GM23338 (cell line): Measurements from ENCODE around the gene XRN1. TPM values are rescaled to one million over a fixed set of nuclear protein-coding genes. Genes with fewer than 3 reads are reported as not detected.
"Not testable (repeated sequence)": the region's sequence is repeated elsewhere in the genome, so short reads cannot be mapped to it uniquely, and the experiment has no call there.

Experiments used
- ATAC-seq: fragments of 200-7000 bp; cut with Tn5 transposase; 3 replicates; pipeline ENCODE4 v1.9.1; 2020
- DNase-seq: peaks from one replicate; pipeline ENCODE4 v3.0.0-alpha.2; 2015; ENCODE audit warnings: low spot score
- H2AFZ ChIP-seq: fragments of 200-600 bp; sonication (generic); 2 replicates; pipeline ENCODE4 v1.8.0; 2016; ENCODE audit warnings: antibody characterized with exemption, mild to moderate bottlenecking, moderate library complexity
- H3F3A ChIP-seq: fragments of 200-600 bp; sonication (generic); replicated peaks from 2 replicates; pipeline ENCODE4 v1.8.0; 2017; ENCODE audit warnings: antibody characterized with exemption, mixed run types, low read depth
- H3K27ac ChIP-seq: fragments of 200-600 bp; sonication (generic); 2 replicates; pipeline ENCODE4 v1.6.1; 2016; ENCODE audit warnings: low read depth
- H3K27me3 ChIP-seq: fragments of 200-600 bp; sonication (generic); 2 replicates; pipeline ENCODE4 v1.8.0; 2016; ENCODE audit warnings: mild to moderate bottlenecking, mixed run types, moderate library complexity; ENCODE audit not compliant: insufficient read depth
- H3K36me3 ChIP-seq: fragments of 200-600 bp; sonication (generic); 2 replicates; pipeline ENCODE4 v1.8.0; 2016; ENCODE audit warnings: mild to moderate bottlenecking; ENCODE audit not compliant: insufficient read depth
- H3K4me1 ChIP-seq: fragments of 200-600 bp; sonication (generic); 2 replicates; pipeline ENCODE4 v1.8.0; 2016; ENCODE audit warnings: mild to moderate bottlenecking, moderate library complexity; ENCODE audit not compliant: insufficient read depth
- H3K4me2 ChIP-seq: fragments of 200-600 bp; sonication (generic); 2 replicates; pipeline ENCODE4 v1.7.1; 2017; ENCODE audit warnings: mixed run types
- H3K4me3 ChIP-seq: fragments of 200-600 bp; sonication (generic); 2 replicates; pipeline ENCODE4 v1.6.1; 2016; ENCODE audit warnings: mixed run types
- H3K79me2 ChIP-seq: fragments of 200-600 bp; sonication (generic); replicated peaks from 2 replicates; pipeline ENCODE4 v1.8.0; 2017; ENCODE audit warnings: mild to moderate bottlenecking; ENCODE audit not compliant: insufficient read depth
- H3K9me2 ChIP-seq: fragments of 200-600 bp; sonication (generic); 2 replicates; pipeline ENCODE4 v1.8.0; 2017; ENCODE audit not compliant: insufficient read depth
- H4K20me1 ChIP-seq: fragments of 200-600 bp; sonication (generic); replicated peaks from 2 replicates; pipeline ENCODE4 v1.8.0; 2017; ENCODE audit warnings: mild to moderate bottlenecking; ENCODE audit not compliant: insufficient read depth
- H3K27ac Mint-ChIP-seq: 2 replicates; pipeline ENCODE4 v1.8.0; 2020; ENCODE audit warnings: inconsistent platforms, mild to moderate bottlenecking, moderate library complexity, mixed read lengths
- H3K27me3 Mint-ChIP-seq: 3 replicates; pipeline ENCODE4 v1.8.0; 2022; ENCODE audit warnings: low read depth, mild to moderate bottlenecking, moderate library complexity, mixed read lengths, inconsistent platforms; ENCODE audit not compliant: insufficient read depth, poor library complexity
- H3K36me3 Mint-ChIP-seq: 3 replicates; pipeline ENCODE4 v1.8.0; 2021; ENCODE audit warnings: low read depth, mild to moderate bottlenecking, inconsistent platforms, moderate library complexity, mixed read lengths
- H3K4me1 Mint-ChIP-seq: 3 replicates; pipeline ENCODE4 v1.8.0; 2020; ENCODE audit warnings: mild to moderate bottlenecking, inconsistent platforms, mixed read lengths
- H3K4me3 Mint-ChIP-seq: 3 replicates; pipeline ENCODE4 v1.8.0; 2021; ENCODE audit warnings: moderate library complexity, mild to moderate bottlenecking, inconsistent platforms, mixed read lengths
- H3K9me3 Mint-ChIP-seq: 3 replicates; pipeline ENCODE4 v1.8.0; 2020; ENCODE audit warnings: moderate library complexity, mild to moderate bottlenecking, inconsistent platforms, mixed read lengths
- CTCF ChIP-seq, 2 experiments: fragments of 200-600 bp in 1 of 2; sonication (generic) in 1 of 2; conservative IDR thresholded peaks; 2 replicates each; pipeline versions ENCODE4 v1.5.1 to v1.6.1; 2016 to 2017; ENCODE audit warnings: antibody characterized with exemption in 2 of 2, low read depth in 2 of 2, mild to moderate bottlenecking in 2 of 2, moderate library complexity in 1 of 2
- EZH2 ChIP-seq: fragments of 200-600 bp; sonication (generic); IDR thresholded peaks from one replicate; pipeline ENCODE4 v1.8.0; 2017; ENCODE audit warnings: antibody characterized with exemption, mild to moderate bottlenecking, low read depth; ENCODE audit not compliant: unreplicated experiment
- REST ChIP-seq: IDR thresholded peaks from one replicate; pipeline ENCODE4 v1.6.1; 2018; ENCODE audit warnings: antibody characterized with exemption; ENCODE audit not compliant: unreplicated experiment
- ZNF114 ChIP-seq: fragments of 250-450 bp; sonication (Bioruptor Pico); IDR thresholded peaks from 2 replicates; pipeline ENCODE4 v1.5.0; 2020; ENCODE audit warnings: mild to moderate bottlenecking, moderate library complexity
- polyA plus RNA-seq: library from polyadenylated mRNA; unstranded; fragments of >200 nt; fragmentation: Nextera tagmentation; extraction: Ambion mirVana; gene quantifications from 2 replicates; pipeline ENCODE4 v1.2.1, GENCODE V29; 2016
- total RNA-seq: library from RNA; depleted of rRNA; stranded (reverse); fragments of >200 nt; shearing (Covaris generic); gene quantifications from 2 replicates; pipeline ENCODE4 v1.2.3, GENCODE V29; 2014

The XRN1 gene
- total and polyA plus RNA-seq, 2 experiments from 2014 or later, result 10.9 to 16.6 TPM

GRCh38 chr3:142353571-142353970 is 94.3 kb downstream of the XRN1 start:
- no peak overlapping the region for H3K4me3 ChIP-seq
- no peaks in the 10 kb centered on the region for H3F3A ChIP-seq
- no peak overlapping the region for H3K27ac ChIP-seq
- TF ChIP-seq EZH2 (no peak), REST (no peak)
- no peak overlapping the region for H3K27ac Mint-ChIP-seq
- H3K79me2 ChIP-seq, result no peaks in the 10 kb centered on the region
- H3K4me1 ChIP-seq, result no peaks in the 10 kb centered on the region
- H3K4me3 Mint-ChIP-seq, result no peak overlapping the region
- no peak for DNase-seq
- H3K9me3 Mint-ChIP-seq, result no peaks in the 10 kb centered on the region
- H3K36me3 Mint-ChIP-seq, result peaks cover 19% of the 10 kb centered on the region; the same call in 2 of the 3 replicates
- no peaks in the 10 kb centered on the region; the same call in 1 of the 2 replicates for H3K36me3 ChIP-seq
- no peak overlapping the region for H3K4me2 ChIP-seq
- no peaks in the 10 kb centered on the region for H3K4me1 Mint-ChIP-seq
- H3K27me3 Mint-ChIP-seq, result no peaks in the 10 kb centered on the region
- H4K20me1 ChIP-seq, result no peaks in the 10 kb centered on the region
- ATAC-seq, result no peak
- H2AFZ ChIP-seq, result no peak overlapping the region
- no peaks in the 10 kb centered on the region; the same call in 1 of the 2 replicates for H3K9me2 ChIP-seq
- no peaks in the 10 kb centered on the region for H3K27me3 ChIP-seq

- H3K36me3 Mint-ChIP-seq, result peaks cover 19% of the 10 kb centered on the region; the same call in 2 of the 3 replicates
- not testable (repeated sequence) for H3K27ac ChIP-seq, H3K27ac Mint-ChIP-seq, H3K27me3 ChIP-seq, H3K4me1 ChIP-seq, H3K4me3 Mint-ChIP-seq, DNase-seq, H3K9me2 ChIP-seq, H3K4me3 ChIP-seq, ATAC-seq, H3F3A ChIP-seq, H3K9me3 Mint-ChIP-seq, H3K79me2 ChIP-seq, H4K20me1 ChIP-seq, H3K4me2 ChIP-seq, H2AFZ ChIP-seq, H3K36me3 ChIP-seq, H3K27me3 Mint-ChIP-seq, H3K4me1 Mint-ChIP-seq
Observed at GRCh38 chr3:142352698-142353097, 95.1 kb downstream of the XRN1 start.

GRCh38 chr3:142348460-142348859 is 99.4 kb downstream of the XRN1 start:
- no peaks in the 10 kb centered on the region for H3K27me3 Mint-ChIP-seq
- H3K4me2 ChIP-seq, result no peak overlapping the region
- no peaks in the 10 kb centered on the region for H3K27me3 ChIP-seq
- no peak overlapping the region for H3K4me3 Mint-ChIP-seq
- no peak overlapping the region for H3K27ac Mint-ChIP-seq
- H2AFZ ChIP-seq, result no peak overlapping the region
- H3K79me2 ChIP-seq, result no peaks in the 10 kb centered on the region
- peaks cover 3% of the 10 kb centered on the region; the same call in 1 of the 2 replicates for H4K20me1 ChIP-seq
- H3K4me3 ChIP-seq, result no peak overlapping the region
- no peaks in the 10 kb centered on the region for H3K4me1 ChIP-seq
- H3F3A ChIP-seq, result no peaks in the 10 kb centered on the region
- no peaks in the 10 kb centered on the region for H3K9me3 Mint-ChIP-seq
- H3K36me3 Mint-ChIP-seq, result peaks cover 1% of the 10 kb centered on the region; the same call in 1 of the 3 replicates
- ATAC-seq (no peak), DNase-seq (no peak)
- 0 out of 2 replicates have a peak, but pooled peaks cover 4% of the 10 kb centered on the region for H3K36me3 ChIP-seq
- no peaks in the 10 kb centered on the region; the same call in 1 of the 2 replicates for H3K9me2 ChIP-seq
- no peaks in the 10 kb centered on the region for H3K4me1 Mint-ChIP-seq
- H3K27ac ChIP-seq, result no peak overlapping the region
- TF ChIP-seq ZNF114 (no peak), CTCF (conservative IDR thresholded peaks at IDR 0.05; ENCODE audit: low read depth in 2 of 2) (no peak), EZH2 (no peak)
